ENCODE results near the gene CILP. TPM values are rescaled to one million over a fixed set of nuclear protein-coding genes. Genes with fewer than 3 reads are reported as not detected.

Gene CILP
- total RNA-seq, 1 experiment from 2014 or later = 0.04 TPM

- Histone ChIP-seq H4K91ac (ENCODE audit: insufficient read length, low read depth, low read length) (no peak overlapping the region), H3T11ph (ENCODE audit: low read length) (no peak overlapping the region), H3K4ac (ENCODE audit: low read depth, low read length) (no peak overlapping the region), H3K56ac (ENCODE audit: insufficient read length, low read depth, low read length) (no peak overlapping the region), H3K9ac (ENCODE audit: extremely low read depth, insufficient read length, low read length) (no peak overlapping the region), H2BK5ac (ENCODE audit: insufficient read length, low read length) (no peak overlapping the region), H3K4me1 (ENCODE audit: insufficient read depth, low read length) (no peaks in the 10 kb centered on the region), H3K14ac (ENCODE audit: insufficient read depth, low read length) (no peak overlapping the region), H2BK20ac (ENCODE audit: low read depth, low read length, poor library complexity, severe bottlenecking) (no peak overlapping the region), H4K5ac (ENCODE audit: insufficient read length, low read depth, low read length) (no peak overlapping the region), H3K9me3 (ENCODE audit: control insufficient read depth, low read depth, low read length) (no peaks in the 10 kb centered on the region), H2BK15ac (ENCODE audit: low read depth, low read length) (no peak overlapping the region), H2AK5ac (ENCODE audit: insufficient read length, low read length) (no peak overlapping the region), H3K4me2 (ENCODE audit: insufficient read depth, insufficient read length, low read length) (no peak overlapping the region), H4K20me1 (ENCODE audit: control insufficient read depth, insufficient read depth, insufficient read length) (no peaks in the 10 kb centered on the region), H3K27me3 (ENCODE audit: insufficient read depth, low read length) (no peaks in the 10 kb centered on the region), H3K79me1 (ENCODE audit: insufficient read depth, low read depth, low read length, poor library complexity, severe bottlenecking) (no peaks in the 10 kb centered on the region), H3K79me2 (ENCODE audit: insufficient read depth, low read length) (no peaks in the 10 kb centered on the region), H2BK120ac (ENCODE audit: low read depth, low read length, poor library complexity, severe bottlenecking) (no peak overlapping the region), H3K23me2 (ENCODE audit: insufficient read length, low read depth, low read length, poor library complexity, severe bottlenecking) (no peaks in the 10 kb centered on the region), H3K23ac (ENCODE audit: insufficient read length, low read depth, low read length) (no peak overlapping the region), H2BK12ac (ENCODE audit: insufficient read length, low read depth, low read length) (no peak overlapping the region), H2AFZ (ENCODE audit: low read length) (no peak overlapping the region), H4K8ac (replicated peaks; ENCODE audit: insufficient read length, low read depth, low read length) (no peak overlapping the region), H3K27ac (ENCODE audit: insufficient read length, low read depth, low read length) (no peak overlapping the region), H3K18ac (ENCODE audit: insufficient read length, low read depth, low read length) (no peak overlapping the region)
- Mint-ChIP-seq H3K9me3 (no peaks in the 10 kb centered on the region), H3K4me3 (no peak overlapping the region; a peak in 1 of 5 replicates), H3K27me3 (ENCODE audit: low read depth) (peaks cover 3% of the 10 kb centered on the region), H3K27ac (peak overlapping the region in 2 of 3 experiments; percentile 28 to 83; a peak in 1 of 7 replicates), H3K36me3 (ENCODE audit: insufficient read depth in 1 of 3, low read depth in 3 of 3) (no peaks in the 10 kb centered on the region; a peak in 1 of 7 replicates), H3K4me1 (peaks cover 12 to 25% of the 10 kb centered on the region in 2 experiments)
- no peak for DNase-seq
- no peak for TF ChIP-seq CTCF (conservative IDR thresholded peaks at IDR 0.05)
- WGBS (ENCODE audit: extremely low coverage, insufficient read length, low lambda C conversion rate) = no CpG with 5 or more reads among the region's 17 CpGs
Observed at GRCh38 chr15:65209701-65210643, 1.3 kb downstream of the CILP start.

Data from H9 (cell line).